A673 (cell line): ENCODE measurements around the gene NDUFS7.
"Not testable (repeated sequence)": the region's sequence is repeated elsewhere in the genome, so short reads cannot be mapped to it uniquely, and the experiment has no call there.

ENCODE experiments used
- EZH2 ChIP-seq: fragments of 200-600 bp; sonication (generic); IDR thresholded peaks from 2 replicates; pipeline ENCODE4 v1.6.1; 2017; ENCODE audit warnings: borderline replicate concordance, low read depth, mild to moderate bottlenecking, mixed read lengths, antibody characterized with exemption, low read length; ENCODE audit not compliant: poor library complexity, severe bottlenecking
- TF ChIP-seq, protein P1 (sequence below): fragments of 300-800, 200-600 bp; sonication (generic); conservative IDR thresholded peaks from 2 replicates; pipeline ENCODE4 v1.5.1; 2017; ENCODE audit warnings: low read depth, mild to moderate bottlenecking, antibody characterized with exemption, low read length, moderate library complexity, mixed read lengths

DNA sequence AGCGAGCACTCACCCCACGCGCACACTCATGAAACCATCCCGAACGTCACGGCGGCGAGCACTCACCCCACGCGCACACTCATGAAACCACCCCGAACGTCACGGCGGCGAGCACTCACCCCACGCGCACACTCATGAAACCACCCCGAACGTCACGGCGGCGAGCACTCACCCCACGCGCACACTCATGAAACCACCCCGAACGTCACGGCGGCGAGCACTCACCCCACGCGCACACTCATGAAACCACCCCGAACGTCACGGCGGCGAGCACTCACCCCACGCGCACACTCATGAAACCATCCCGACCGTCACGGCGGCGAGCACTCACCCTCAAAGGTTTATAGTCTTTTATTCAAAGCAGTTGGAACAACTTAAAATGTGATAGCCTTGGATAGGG lies 36.4 kb downstream of the NDUFS7 start:
- TF ChIP-seq, protein P1, sequence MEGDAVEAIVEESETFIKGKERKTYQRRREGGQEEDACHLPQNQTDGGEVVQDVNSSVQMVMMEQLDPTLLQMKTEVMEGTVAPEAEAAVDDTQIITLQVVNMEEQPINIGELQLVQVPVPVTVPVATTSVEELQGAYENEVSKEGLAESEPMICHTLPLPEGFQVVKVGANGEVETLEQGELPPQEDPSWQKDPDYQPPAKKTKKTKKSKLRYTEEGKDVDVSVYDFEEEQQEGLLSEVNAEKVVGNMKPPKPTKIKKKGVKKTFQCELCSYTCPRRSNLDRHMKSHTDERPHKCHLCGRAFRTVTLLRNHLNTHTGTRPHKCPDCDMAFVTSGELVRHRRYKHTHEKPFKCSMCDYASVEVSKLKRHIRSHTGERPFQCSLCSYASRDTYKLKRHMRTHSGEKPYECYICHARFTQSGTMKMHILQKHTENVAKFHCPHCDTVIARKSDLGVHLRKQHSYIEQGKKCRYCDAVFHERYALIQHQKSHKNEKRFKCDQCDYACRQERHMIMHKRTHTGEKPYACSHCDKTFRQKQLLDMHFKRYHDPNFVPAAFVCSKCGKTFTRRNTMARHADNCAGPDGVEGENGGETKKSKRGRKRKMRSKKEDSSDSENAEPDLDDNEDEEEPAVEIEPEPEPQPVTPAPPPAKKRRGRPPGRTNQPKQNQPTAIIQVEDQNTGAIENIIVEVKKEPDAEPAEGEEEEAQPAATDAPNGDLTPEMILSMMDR: not testable (repeated sequence)
- not testable (repeated sequence) for TF ChIP-seq EZH2
